Panc1 (cell line): Measurements from ENCODE around the gene CHSY1. TPM values are rescaled to one million over a fixed set of nuclear protein-coding genes. Genes with fewer than 3 reads are reported as not detected.
A peak's percentile ranks its signal among the peaks of the same experiment; 100 is the strongest.

ENCODE experiments used
- ATAC-seq: fragments of 200-7000 bp; cut with Tn5 transposase; 2 replicates; pipeline ENCODE4 v1.9.1; 2020; ENCODE audit warnings: mild to moderate bottlenecking, moderate library complexity
- BruUV-seq: library from RNA; stranded (reverse); fragments of 400-500 nt; replicated peaks from 2 replicates; lab custom pipeline; 2021; lab: Mats Ljungman, UMichigan
- CTCF ChIA-PET: fragments of 300-600 bp; sonication (Branson Sonifier 250); formaldehyde crosslinking; loops from one replicate; lab custom pipeline; 2022; ENCODE audit warnings: antibody characterized with exemption; lab: Charles Lee
- POLR2A ChIA-PET: fragments of 300-600 bp; sonication (Branson Sonifier 250); formaldehyde crosslinking; loops from one replicate; lab custom pipeline; 2022; ENCODE audit warnings: antibody characterized with exemption; lab: Charles Lee
- DNase-seq: peaks from one replicate; pipeline ENCODE4 v3.0.0-alpha.2; 2010; ENCODE audit warnings: low read depth, low spot score
- H3K27ac ChIP-seq: 2 replicates; pipeline ENCODE4 v1.5.1; 2011; ENCODE audit warnings: mild to moderate bottlenecking, low read length, inconsistent platforms
- H3K27me3 ChIP-seq: fragments of 200-500 bp; sonication (Bioruptor generic); 2 replicates; pipeline ENCODE4 v1.6.0; 2014; ENCODE audit warnings: low read length, inconsistent platforms; ENCODE audit not compliant: control insufficient read depth, insufficient read depth
- H3K36me3 ChIP-seq: fragments of 200-500 bp; sonication (Bioruptor generic); 2 replicates; pipeline ENCODE4 v1.5.1; 2014; ENCODE audit warnings: inconsistent platforms, mild to moderate bottlenecking, low read length, moderate library complexity; ENCODE audit not compliant: control insufficient read depth, insufficient read depth
- H3K4me1 ChIP-seq: 2 replicates; pipeline ENCODE4 v1.5.1; 2011; ENCODE audit warnings: inconsistent platforms, mild to moderate bottlenecking, low read length, moderate library complexity; ENCODE audit not compliant: control insufficient read depth, insufficient read depth
- H3K4me3 ChIP-seq, 2 experiments: 2 replicates each; pipeline ENCODE4 v1.5.1; 2011 to 2012; ENCODE audit warnings: low read depth in 2 of 2, low read length in 2 of 2, mild to moderate bottlenecking in 2 of 2, inconsistent platforms in 1 of 2, moderate library complexity in 1 of 2
- H3K9me3 ChIP-seq: fragments of 200-500 bp; sonication (Bioruptor generic); 2 replicates; pipeline ENCODE4 v1.5.1; 2014; ENCODE audit warnings: low read depth, mild to moderate bottlenecking, inconsistent platforms, low read length, moderate library complexity; ENCODE audit not compliant: control insufficient read depth, insufficient read depth
- POLR2AphosphoS5 ChIP-seq: IDR thresholded peaks from 2 replicates; pipeline ENCODE4 v1.6.1; 2012; ENCODE audit warnings: mild to moderate bottlenecking, low read depth, low read length, moderate library complexity
- SIN3A ChIP-seq: IDR thresholded peaks from 2 replicates; pipeline ENCODE4 v1.6.1; 2012; ENCODE audit warnings: low read depth, mild to moderate bottlenecking, low read length, moderate library complexity, borderline replicate concordance; ENCODE audit not compliant: insufficient read depth
- TCF7L2 ChIP-seq: IDR thresholded peaks from 2 replicates; pipeline ENCODE4 v1.6.1; 2011; ENCODE audit warnings: mild to moderate bottlenecking, low read depth, low read length, inconsistent platforms
- in situ Hi-C: cut with HindIII; loops from 2 replicates; pipeline ENCODE4 v1.10.0; 2016; ENCODE audit warnings: low sequenced_read_pairs, low pct_unique_long_range_greater_than_20kb
- intact Hi-C: fragments of 100-400 bp; cut with micrococcal nuclease; formaldehyde crosslinking; loops from one replicate; pipeline ENCODE4 v1.10.0; 2022; ENCODE audit not compliant: unreplicated experiment
- total RNA-seq: library from RNA; stranded (reverse); gene quantifications from one replicate; pipeline ENCODE4 v1.2.1, GENCODE V29; 2021; ENCODE audit not compliant: unreplicated experiment
- TF ChIP-seq, protein P1 (sequence below), 2 experiments: IDR thresholded peaks; 2 replicates each; pipeline ENCODE4 v1.6.1; 2011 to 2012; ENCODE audit warnings: low read depth in 2 of 2, control low read depth in 1 of 2, low read length in 1 of 2, mild to moderate bottlenecking in 1 of 2, moderate library complexity in 1 of 2; ENCODE audit not compliant: insufficient read depth in 1 of 2
- TF ChIP-seq, protein P2 (sequence below): fragments of 450-650 bp; IDR thresholded peaks from 2 replicates; pipeline ENCODE4 v1.5.1; 2017; ENCODE audit warnings: mild to moderate bottlenecking

Gene CHSY1
- total RNA-seq, 1 experiment from 2014 or later, result 50.8 TPM

DNA sequence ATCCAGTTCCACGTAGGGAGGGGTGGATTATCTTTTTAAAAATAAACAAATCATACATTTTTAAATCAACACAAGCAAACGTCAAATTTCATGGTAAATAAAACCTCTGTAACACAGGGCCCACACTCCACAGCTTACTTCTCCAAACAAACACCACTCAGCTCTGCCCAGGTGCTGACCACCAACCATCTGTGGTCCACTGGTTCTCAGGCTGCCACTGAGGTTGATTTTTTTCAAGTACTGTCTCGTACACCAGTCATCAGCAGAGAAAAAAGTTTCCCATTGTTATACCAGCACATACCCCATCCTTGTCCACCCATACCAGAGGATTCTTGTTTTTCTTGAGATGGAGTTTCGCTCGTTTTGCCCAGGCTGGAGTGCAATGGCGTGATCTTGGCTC, 32.4 kb downstream of the CHSY1 start:
- TF ChIP-seq SIN3A (no peak), POLR2AphosphoS5 (no peak), TCF7L2 (no peak)
- TF ChIP-seq, protein P1, sequence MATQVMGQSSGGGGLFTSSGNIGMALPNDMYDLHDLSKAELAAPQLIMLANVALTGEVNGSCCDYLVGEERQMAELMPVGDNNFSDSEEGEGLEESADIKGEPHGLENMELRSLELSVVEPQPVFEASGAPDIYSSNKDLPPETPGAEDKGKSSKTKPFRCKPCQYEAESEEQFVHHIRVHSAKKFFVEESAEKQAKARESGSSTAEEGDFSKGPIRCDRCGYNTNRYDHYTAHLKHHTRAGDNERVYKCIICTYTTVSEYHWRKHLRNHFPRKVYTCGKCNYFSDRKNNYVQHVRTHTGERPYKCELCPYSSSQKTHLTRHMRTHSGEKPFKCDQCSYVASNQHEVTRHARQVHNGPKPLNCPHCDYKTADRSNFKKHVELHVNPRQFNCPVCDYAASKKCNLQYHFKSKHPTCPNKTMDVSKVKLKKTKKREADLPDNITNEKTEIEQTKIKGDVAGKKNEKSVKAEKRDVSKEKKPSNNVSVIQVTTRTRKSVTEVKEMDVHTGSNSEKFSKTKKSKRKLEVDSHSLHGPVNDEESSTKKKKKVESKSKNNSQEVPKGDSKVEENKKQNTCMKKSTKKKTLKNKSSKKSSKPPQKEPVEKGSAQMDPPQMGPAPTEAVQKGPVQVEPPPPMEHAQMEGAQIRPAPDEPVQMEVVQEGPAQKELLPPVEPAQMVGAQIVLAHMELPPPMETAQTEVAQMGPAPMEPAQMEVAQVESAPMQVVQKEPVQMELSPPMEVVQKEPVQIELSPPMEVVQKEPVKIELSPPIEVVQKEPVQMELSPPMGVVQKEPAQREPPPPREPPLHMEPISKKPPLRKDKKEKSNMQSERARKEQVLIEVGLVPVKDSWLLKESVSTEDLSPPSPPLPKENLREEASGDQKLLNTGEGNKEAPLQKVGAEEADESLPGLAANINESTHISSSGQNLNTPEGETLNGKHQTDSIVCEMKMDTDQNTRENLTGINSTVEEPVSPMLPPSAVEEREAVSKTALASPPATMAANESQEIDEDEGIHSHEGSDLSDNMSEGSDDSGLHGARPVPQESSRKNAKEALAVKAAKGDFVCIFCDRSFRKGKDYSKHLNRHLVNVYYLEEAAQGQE (IDR thresholded peaks at IDR 0.05; ENCODE audit: insufficient read depth in 1 of 2, low read depth in 2 of 2, low read length in 1 of 2), result no peak
- TF ChIP-seq, protein P2, sequence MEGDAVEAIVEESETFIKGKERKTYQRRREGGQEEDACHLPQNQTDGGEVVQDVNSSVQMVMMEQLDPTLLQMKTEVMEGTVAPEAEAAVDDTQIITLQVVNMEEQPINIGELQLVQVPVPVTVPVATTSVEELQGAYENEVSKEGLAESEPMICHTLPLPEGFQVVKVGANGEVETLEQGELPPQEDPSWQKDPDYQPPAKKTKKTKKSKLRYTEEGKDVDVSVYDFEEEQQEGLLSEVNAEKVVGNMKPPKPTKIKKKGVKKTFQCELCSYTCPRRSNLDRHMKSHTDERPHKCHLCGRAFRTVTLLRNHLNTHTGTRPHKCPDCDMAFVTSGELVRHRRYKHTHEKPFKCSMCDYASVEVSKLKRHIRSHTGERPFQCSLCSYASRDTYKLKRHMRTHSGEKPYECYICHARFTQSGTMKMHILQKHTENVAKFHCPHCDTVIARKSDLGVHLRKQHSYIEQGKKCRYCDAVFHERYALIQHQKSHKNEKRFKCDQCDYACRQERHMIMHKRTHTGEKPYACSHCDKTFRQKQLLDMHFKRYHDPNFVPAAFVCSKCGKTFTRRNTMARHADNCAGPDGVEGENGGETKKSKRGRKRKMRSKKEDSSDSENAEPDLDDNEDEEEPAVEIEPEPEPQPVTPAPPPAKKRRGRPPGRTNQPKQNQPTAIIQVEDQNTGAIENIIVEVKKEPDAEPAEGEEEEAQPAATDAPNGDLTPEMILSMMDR, result no peak
- ChIA-PET CTCF (no interaction called here), POLR2A (interaction anchor here (0.7 kb wide), 1 partner anchor 9 kb away, joined by 3 read pairs; no protein-coding TSS in a partner anchor)
- ATAC-seq, result no peak
- Histone ChIP-seq H3K4me3 (no peak overlapping the region), H3K4me1 (peaks cover 31% of the 10 kb centered on the region), H3K9me3 (no peaks in the 10 kb centered on the region), H3K27ac (no peak overlapping the region), H3K27me3 (no peaks in the 10 kb centered on the region), H3K36me3 (no peaks in the 10 kb centered on the region)
- DNase-seq, result no peak
- intact Hi-C loops, result no loop called here
- in situ Hi-C loops, result no loop called here
- no TSS peak for BruUV-seq

DNA sequence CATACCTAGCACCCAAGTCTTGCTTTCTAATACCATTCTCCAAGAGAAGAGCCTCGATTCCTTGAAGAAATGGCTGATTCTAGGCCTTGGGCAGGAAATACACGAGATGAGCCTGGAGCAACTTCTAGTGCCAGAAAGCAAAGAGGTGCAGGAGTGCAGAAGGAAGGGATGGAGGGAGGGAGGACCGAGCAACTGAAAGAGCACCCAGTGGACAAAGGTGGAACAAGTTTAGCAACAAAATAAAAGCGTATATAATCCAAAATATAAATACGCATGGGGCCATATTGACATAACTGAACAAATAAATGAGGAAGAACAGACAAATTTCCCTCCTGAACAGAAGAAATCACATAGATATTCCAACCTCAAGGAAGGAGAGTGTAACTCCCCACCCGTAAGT, 34.4 kb downstream of the CHSY1 start:
- no peaks in the 10 kb centered on the region for H3K9me3 ChIP-seq
- no TSS peak for BruUV-seq
- in situ Hi-C loops (no loop called here), intact Hi-C loops (no loop called here)
- TF ChIP-seq, protein P1 (IDR thresholded peaks at IDR 0.05; ENCODE audit: insufficient read depth in 1 of 2, low read depth in 2 of 2, low read length in 1 of 2), result no peak
- TF ChIP-seq, protein P2, result 0 out of 2 replicates have a peak, but pooled peaks have one; percentile 17
- TF ChIP-seq SIN3A, result no peak
- no peak for TF ChIP-seq POLR2AphosphoS5
- no peak for TF ChIP-seq TCF7L2
- ATAC-seq, result no peak
- ChIA-PET CTCF (no interaction called here), POLR2A (no interaction called here)
- no peak for DNase-seq
- H3K4me1 ChIP-seq, result peaks cover 41% of the 10 kb centered on the region
- H3K4me3 ChIP-seq, result no peak overlapping the region
- no peak overlapping the region for H3K27ac ChIP-seq
- no peaks in the 10 kb centered on the region for H3K27me3 ChIP-seq
- H3K36me3 ChIP-seq, result no peaks in the 10 kb centered on the region
